GM23338 (cell line): ENCODE data around the gene BRI3. TPM values are rescaled to one million over a fixed set of nuclear protein-coding genes. Genes with fewer than 3 reads are reported as not detected.
A peak's percentile ranks its signal among the peaks of the same experiment; 100 is the strongest.

Experiments used
- ATAC-seq: fragments of 200-7000 bp; cut with Tn5 transposase; 3 replicates; pipeline ENCODE4 v1.9.1; 2020
- DNase-seq: peaks from one replicate; pipeline ENCODE4 v3.0.0-alpha.2; 2015; ENCODE audit warnings: low spot score
- H2AFZ ChIP-seq: fragments of 200-600 bp; sonication (generic); 2 replicates; pipeline ENCODE4 v1.8.0; 2016; ENCODE audit warnings: antibody characterized with exemption, mild to moderate bottlenecking, moderate library complexity
- H3F3A ChIP-seq: fragments of 200-600 bp; sonication (generic); replicated peaks from 2 replicates; pipeline ENCODE4 v1.8.0; 2017; ENCODE audit warnings: antibody characterized with exemption, mixed run types, low read depth
- H3K27ac ChIP-seq: fragments of 200-600 bp; sonication (generic); 2 replicates; pipeline ENCODE4 v1.6.1; 2016; ENCODE audit warnings: low read depth
- H3K27me3 ChIP-seq: fragments of 200-600 bp; sonication (generic); 2 replicates; pipeline ENCODE4 v1.8.0; 2016; ENCODE audit warnings: mild to moderate bottlenecking, mixed run types, moderate library complexity; ENCODE audit not compliant: insufficient read depth
- H3K36me3 ChIP-seq: fragments of 200-600 bp; sonication (generic); 2 replicates; pipeline ENCODE4 v1.8.0; 2016; ENCODE audit warnings: mild to moderate bottlenecking; ENCODE audit not compliant: insufficient read depth
- H3K4me1 ChIP-seq: fragments of 200-600 bp; sonication (generic); 2 replicates; pipeline ENCODE4 v1.8.0; 2016; ENCODE audit warnings: mild to moderate bottlenecking, moderate library complexity; ENCODE audit not compliant: insufficient read depth
- H3K4me2 ChIP-seq: fragments of 200-600 bp; sonication (generic); 2 replicates; pipeline ENCODE4 v1.7.1; 2017; ENCODE audit warnings: mixed run types
- H3K4me3 ChIP-seq: fragments of 200-600 bp; sonication (generic); 2 replicates; pipeline ENCODE4 v1.6.1; 2016; ENCODE audit warnings: mixed run types
- H3K79me2 ChIP-seq: fragments of 200-600 bp; sonication (generic); replicated peaks from 2 replicates; pipeline ENCODE4 v1.8.0; 2017; ENCODE audit warnings: mild to moderate bottlenecking; ENCODE audit not compliant: insufficient read depth
- H3K9me2 ChIP-seq: fragments of 200-600 bp; sonication (generic); 2 replicates; pipeline ENCODE4 v1.8.0; 2017; ENCODE audit not compliant: insufficient read depth
- H4K20me1 ChIP-seq: fragments of 200-600 bp; sonication (generic); replicated peaks from 2 replicates; pipeline ENCODE4 v1.8.0; 2017; ENCODE audit warnings: mild to moderate bottlenecking; ENCODE audit not compliant: insufficient read depth
- H3K27ac Mint-ChIP-seq: 2 replicates; pipeline ENCODE4 v1.8.0; 2020; ENCODE audit warnings: inconsistent platforms, mild to moderate bottlenecking, moderate library complexity, mixed read lengths
- H3K27me3 Mint-ChIP-seq: 3 replicates; pipeline ENCODE4 v1.8.0; 2022; ENCODE audit warnings: low read depth, mild to moderate bottlenecking, moderate library complexity, mixed read lengths, inconsistent platforms; ENCODE audit not compliant: insufficient read depth, poor library complexity
- H3K36me3 Mint-ChIP-seq: 3 replicates; pipeline ENCODE4 v1.8.0; 2021; ENCODE audit warnings: low read depth, mild to moderate bottlenecking, inconsistent platforms, moderate library complexity, mixed read lengths
- H3K4me1 Mint-ChIP-seq: 3 replicates; pipeline ENCODE4 v1.8.0; 2020; ENCODE audit warnings: mild to moderate bottlenecking, inconsistent platforms, mixed read lengths
- H3K4me3 Mint-ChIP-seq: 3 replicates; pipeline ENCODE4 v1.8.0; 2021; ENCODE audit warnings: moderate library complexity, mild to moderate bottlenecking, inconsistent platforms, mixed read lengths
- H3K9me3 Mint-ChIP-seq: 3 replicates; pipeline ENCODE4 v1.8.0; 2020; ENCODE audit warnings: moderate library complexity, mild to moderate bottlenecking, inconsistent platforms, mixed read lengths
- CTCF ChIP-seq, 2 experiments: fragments of 200-600 bp in 1 of 2; sonication (generic) in 1 of 2; conservative IDR thresholded peaks; 2 replicates each; pipeline versions ENCODE4 v1.5.1 to v1.6.1; 2016 to 2017; ENCODE audit warnings: antibody characterized with exemption in 2 of 2, low read depth in 2 of 2, mild to moderate bottlenecking in 2 of 2, moderate library complexity in 1 of 2
- JUNB ChIP-seq: IDR thresholded peaks from one replicate; pipeline ENCODE4 v1.6.1; 2016; ENCODE audit warnings: antibody characterized with exemption; ENCODE audit not compliant: unreplicated experiment
- NANOG ChIP-seq: IDR thresholded peaks from 2 replicates; pipeline ENCODE4 v1.6.1; 2016; ENCODE audit warnings: antibody characterized with exemption, borderline replicate concordance
- POLR2AphosphoS5 ChIP-seq: IDR thresholded peaks from 2 replicates; pipeline ENCODE4 v1.6.1; 2016; ENCODE audit warnings: antibody characterized with exemption, low read depth
- REST ChIP-seq: IDR thresholded peaks from one replicate; pipeline ENCODE4 v1.6.1; 2018; ENCODE audit warnings: antibody characterized with exemption; ENCODE audit not compliant: unreplicated experiment
- STAT1 ChIP-seq: IDR thresholded peaks from one replicate; pipeline ENCODE4 v1.6.1; 2016; ENCODE audit warnings: antibody characterized with exemption; ENCODE audit not compliant: unreplicated experiment
- ZNF114 ChIP-seq: fragments of 250-450 bp; sonication (Bioruptor Pico); IDR thresholded peaks from 2 replicates; pipeline ENCODE4 v1.5.0; 2020; ENCODE audit warnings: mild to moderate bottlenecking, moderate library complexity
- ZNF331 ChIP-seq: fragments of 250-450 bp; sonication (Bioruptor Pico); IDR thresholded peaks from 2 replicates; pipeline ENCODE4 v1.5.0; 2020; ENCODE audit warnings: low read depth, mild to moderate bottlenecking, moderate library complexity
- polyA plus RNA-seq: library from polyadenylated mRNA; unstranded; fragments of >200 nt; fragmentation: Nextera tagmentation; extraction: Ambion mirVana; gene quantifications from 2 replicates; pipeline ENCODE4 v1.2.1, GENCODE V29; 2016
- total RNA-seq: library from RNA; depleted of rRNA; stranded (reverse); fragments of >200 nt; shearing (Covaris generic); gene quantifications from 2 replicates; pipeline ENCODE4 v1.2.3, GENCODE V29; 2014

Gene BRI3
- total and polyA plus RNA-seq, 2 experiments from 2014 or later, result 21.7 to 66.1 TPM

- TF ChIP-seq NANOG, result no peak
- peak; percentile 84 to 90 for TF ChIP-seq CTCF (conservative IDR thresholded peaks at IDR 0.05; ENCODE audit: low read depth in 2 of 2)
- H3K9me3 Mint-ChIP-seq, result no peaks in the 10 kb centered on the region
- Histone ChIP-seq H2AFZ (no peak overlapping the region), H4K20me1 (no peaks in the 10 kb centered on the region), H3F3A (no peaks in the 10 kb centered on the region), H3K4me3 (no peak overlapping the region), H3K4me2 (no peak overlapping the region), H3K4me1 (no peaks in the 10 kb centered on the region), H3K36me3 (no peaks in the 10 kb centered on the region), H3K27me3 (no peaks in the 10 kb centered on the region), H3K9me2 (no peaks in the 10 kb centered on the region), H3K79me2 (no peaks in the 10 kb centered on the region), H3K27ac (no peak overlapping the region)
- DNase-seq (peak; percentile 80), ATAC-seq (peak; percentile 92)
- H3K27me3 Mint-ChIP-seq, result peaks cover 8% of the 10 kb centered on the region
- no peak overlapping the region; the same call in 1 of the 2 replicates for H3K27ac Mint-ChIP-seq
- H3K4me1 Mint-ChIP-seq, result no peaks in the 10 kb centered on the region
- H3K4me3 Mint-ChIP-seq, result no peak overlapping the region
- H3K36me3 Mint-ChIP-seq, result no peaks in the 10 kb centered on the region; the same call in 2 of the 3 replicates
These were observed 40.4 kb upstream of the BRI3 start for GRCh38 chr7:98240961-98241673.

GRCh38 chr7:98241674-98242241 lies 39.7 kb upstream of the BRI3 start:
- Histone ChIP-seq H3K79me2 (no peaks in the 10 kb centered on the region), H3K36me3 (no peaks in the 10 kb centered on the region), H4K20me1 (no peaks in the 10 kb centered on the region), H3K9me2 (no peaks in the 10 kb centered on the region), H2AFZ (no peak overlapping the region), H3F3A (no peaks in the 10 kb centered on the region), H3K27me3 (no peaks in the 10 kb centered on the region), H3K4me2 (no peak overlapping the region), H3K4me3 (no peak overlapping the region), H3K27ac (no peak overlapping the region), H3K4me1 (no peaks in the 10 kb centered on the region)
- H3K4me1 Mint-ChIP-seq, result no peaks in the 10 kb centered on the region
- no peak overlapping the region for H3K27ac Mint-ChIP-seq
- H3K4me3 Mint-ChIP-seq, result no peak overlapping the region
- no peak for DNase-seq
- H3K9me3 Mint-ChIP-seq, result no peaks in the 10 kb centered on the region
- peak; percentile 53 for ATAC-seq
- H3K36me3 Mint-ChIP-seq, result no peaks in the 10 kb centered on the region; the same call in 2 of the 3 replicates
- peaks cover 8% of the 10 kb centered on the region for H3K27me3 Mint-ChIP-seq
- TF ChIP-seq STAT1 (no peak), REST (no peak), JUNB (no peak), ZNF331 (CRISPR knock-in tag) (no peak), POLR2AphosphoS5 (no peak), CTCF (conservative IDR thresholded peaks at IDR 0.05; ENCODE audit: low read depth in 2 of 2) (no peak), ZNF114 (no peak)
